Measurements from ENCODE around the gene ZNF473. TPM values are rescaled to one million over a fixed set of nuclear protein-coding genes. Genes with fewer than 3 reads are reported as not detected.
"Not testable (repeated sequence)": the region's sequence is repeated elsewhere in the genome, so short reads cannot be mapped to it uniquely, and the experiment has no call there.

The ZNF473 gene
- total RNA-seq, 1 experiment from 2014 or later, result 19.0 TPM

DNA sequence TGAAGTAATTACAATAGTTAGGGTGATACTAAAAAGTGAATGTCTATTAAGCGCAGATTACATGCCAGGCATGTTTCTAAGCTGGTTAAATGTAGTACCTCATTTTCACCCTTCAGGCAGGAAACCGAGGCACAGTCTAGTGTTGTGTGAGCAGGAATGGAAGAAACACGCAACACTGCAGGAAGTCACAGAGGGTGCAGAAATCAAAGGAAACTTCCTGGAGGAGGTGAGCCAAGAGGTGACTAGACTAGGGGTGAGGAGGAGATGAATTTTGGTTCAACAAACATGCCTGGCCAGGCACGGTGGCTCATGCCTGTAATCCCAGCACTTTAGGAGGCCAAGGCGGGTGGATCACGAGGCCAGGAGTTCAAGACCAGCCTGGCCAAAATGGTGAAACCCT is 41.8 kb downstream of the ZNF473 start:
- H3K23me2 ChIP-seq (ENCODE audit: insufficient read length, low read depth, low read length, poor library complexity, severe bottlenecking), result no peaks in the 10 kb centered on the region
- Mint-ChIP-seq H3K27me3 (ENCODE audit: low read depth) (peaks cover 3% of the 10 kb centered on the region), H3K9me3 (peaks cover 50 to 86% of the 10 kb centered on the region in 2 experiments), H3K4me1 (no peaks in the 10 kb centered on the region), H3K4me3 (no peak overlapping the region), H3K27ac (peak overlapping the region in 1 of 3 experiments; percentile 67; a peak in 1 of 7 replicates), H3K36me3 (ENCODE audit: insufficient read depth in 1 of 3, low read depth in 3 of 3) (peaks cover 2 to 10% (median 4%) of the 10 kb centered on the region in 3 experiments; a peak in 4 of 7 replicates)
- no peak overlapping the region for H3T11ph ChIP-seq (ENCODE audit: low read length)
- TF ChIP-seq, protein P1, sequence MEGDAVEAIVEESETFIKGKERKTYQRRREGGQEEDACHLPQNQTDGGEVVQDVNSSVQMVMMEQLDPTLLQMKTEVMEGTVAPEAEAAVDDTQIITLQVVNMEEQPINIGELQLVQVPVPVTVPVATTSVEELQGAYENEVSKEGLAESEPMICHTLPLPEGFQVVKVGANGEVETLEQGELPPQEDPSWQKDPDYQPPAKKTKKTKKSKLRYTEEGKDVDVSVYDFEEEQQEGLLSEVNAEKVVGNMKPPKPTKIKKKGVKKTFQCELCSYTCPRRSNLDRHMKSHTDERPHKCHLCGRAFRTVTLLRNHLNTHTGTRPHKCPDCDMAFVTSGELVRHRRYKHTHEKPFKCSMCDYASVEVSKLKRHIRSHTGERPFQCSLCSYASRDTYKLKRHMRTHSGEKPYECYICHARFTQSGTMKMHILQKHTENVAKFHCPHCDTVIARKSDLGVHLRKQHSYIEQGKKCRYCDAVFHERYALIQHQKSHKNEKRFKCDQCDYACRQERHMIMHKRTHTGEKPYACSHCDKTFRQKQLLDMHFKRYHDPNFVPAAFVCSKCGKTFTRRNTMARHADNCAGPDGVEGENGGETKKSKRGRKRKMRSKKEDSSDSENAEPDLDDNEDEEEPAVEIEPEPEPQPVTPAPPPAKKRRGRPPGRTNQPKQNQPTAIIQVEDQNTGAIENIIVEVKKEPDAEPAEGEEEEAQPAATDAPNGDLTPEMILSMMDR (conservative IDR thresholded peaks at IDR 0.05), result no peak
- H3K4me2 ChIP-seq (ENCODE audit: insufficient read depth, insufficient read length, low read length), result no peak overlapping the region
- no peak overlapping the region for H3K4ac ChIP-seq (ENCODE audit: low read depth, low read length)
- H2AFZ ChIP-seq (ENCODE audit: low read length), result no peak overlapping the region
- no peak overlapping the region for H4K8ac ChIP-seq (replicated peaks; ENCODE audit: insufficient read length, low read depth, low read length)
- H2AK5ac ChIP-seq (ENCODE audit: insufficient read length, low read length), result no peak overlapping the region
- H2BK12ac ChIP-seq (ENCODE audit: insufficient read length, low read depth, low read length), result no peak overlapping the region
- H4K20me1 ChIP-seq (ENCODE audit: control insufficient read depth, insufficient read depth, insufficient read length), result no peaks in the 10 kb centered on the region
- H3K23ac ChIP-seq (ENCODE audit: insufficient read length, low read depth, low read length), result no peak overlapping the region
- H3K9ac ChIP-seq (ENCODE audit: extremely low read depth, insufficient read length, low read length), result no peak overlapping the region
- no peak overlapping the region for H2BK15ac ChIP-seq (ENCODE audit: low read depth, low read length)
- peaks cover 46% of the 10 kb centered on the region for H3K9me3 ChIP-seq (ENCODE audit: control insufficient read depth, low read depth, low read length)
- no peak overlapping the region for H2BK120ac ChIP-seq (ENCODE audit: low read depth, low read length, poor library complexity, severe bottlenecking)
- H3K4me1 ChIP-seq (ENCODE audit: insufficient read depth, low read length), result no peaks in the 10 kb centered on the region
- no peak overlapping the region for H3K14ac ChIP-seq (ENCODE audit: insufficient read depth, low read length)
- no peak overlapping the region for H3K56ac ChIP-seq (ENCODE audit: insufficient read length, low read depth, low read length)
- no peak for DNase-seq
- H2BK20ac ChIP-seq (ENCODE audit: low read depth, low read length, poor library complexity, severe bottlenecking), result no peak overlapping the region
- H3K27me3 ChIP-seq (ENCODE audit: insufficient read depth, low read length), result no peaks in the 10 kb centered on the region
- H3K79me1 ChIP-seq (ENCODE audit: insufficient read depth, low read depth, low read length, poor library complexity, severe bottlenecking), result no peaks in the 10 kb centered on the region
- no peak overlapping the region for H3K27ac ChIP-seq (ENCODE audit: insufficient read length, low read depth, low read length)
- no CpG with 5 or more reads among the region's 6 CpGs for WGBS (ENCODE audit: extremely low coverage, insufficient read length, low lambda C conversion rate)
- no peaks in the 10 kb centered on the region for H3K79me2 ChIP-seq (ENCODE audit: insufficient read depth, low read length)
- H2BK5ac ChIP-seq (ENCODE audit: insufficient read length, low read length), result no peak overlapping the region
- no peak overlapping the region for H4K5ac ChIP-seq (ENCODE audit: insufficient read length, low read depth, low read length)
- H3K18ac ChIP-seq (ENCODE audit: insufficient read length, low read depth, low read length), result no peak overlapping the region
- no peak overlapping the region for H4K91ac ChIP-seq (ENCODE audit: insufficient read length, low read depth, low read length)

DNA sequence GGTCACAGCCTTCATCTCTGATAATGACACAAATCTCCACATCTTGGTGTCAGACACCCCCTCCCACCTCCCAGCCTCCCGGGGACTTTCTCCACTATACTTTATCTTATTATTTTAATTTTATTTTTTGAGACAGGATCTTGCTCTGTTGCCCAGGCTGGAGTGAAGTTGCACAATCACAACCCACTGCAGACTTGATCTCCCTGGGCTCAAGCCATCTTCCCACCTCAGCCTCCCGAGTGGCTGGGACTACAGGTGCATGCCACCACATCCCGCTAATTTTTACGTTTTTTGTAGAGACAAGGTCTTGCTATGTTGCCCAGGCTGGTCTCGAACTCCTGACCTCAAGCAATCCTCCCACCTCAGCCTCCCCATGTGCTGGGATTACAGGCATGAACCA is 42.6 kb downstream of the ZNF473 start:
- not testable (repeated sequence) for H2BK12ac ChIP-seq (ENCODE audit: insufficient read length, low read depth, low read length); H3K4me1 ChIP-seq (ENCODE audit: insufficient read depth, low read length)
- peaks cover 46 to 88% of the 10 kb centered on the region in 2 experiments for H3K9me3 Mint-ChIP-seq

More for the DNA sequence above, 42.6 kb downstream of the ZNF473 start:
- H3K79me2 ChIP-seq (ENCODE audit: insufficient read depth, low read length); DNase-seq; H2AFZ ChIP-seq (ENCODE audit: low read length); H3K18ac ChIP-seq (ENCODE audit: insufficient read length, low read depth, low read length); H3K4me2 ChIP-seq (ENCODE audit: insufficient read depth, insufficient read length, low read length); H2AK5ac ChIP-seq (ENCODE audit: insufficient read length, low read length); H3K27ac ChIP-seq (ENCODE audit: insufficient read length, low read depth, low read length); H4K20me1 ChIP-seq (ENCODE audit: control insufficient read depth, insufficient read depth, insufficient read length); H3K79me1 ChIP-seq (ENCODE audit: insufficient read depth, low read depth, low read length, poor library complexity, severe bottlenecking); H3K14ac ChIP-seq (ENCODE audit: insufficient read depth, low read length); H3K23ac ChIP-seq (ENCODE audit: insufficient read length, low read depth, low read length); H2BK120ac ChIP-seq (ENCODE audit: low read depth, low read length, poor library complexity, severe bottlenecking); H4K8ac ChIP-seq (replicated peaks; ENCODE audit: insufficient read length, low read depth, low read length); H3K4me1 Mint-ChIP-seq; H3K27me3 ChIP-seq (ENCODE audit: insufficient read depth, low read length); H3K4me3 Mint-ChIP-seq; H3K4ac ChIP-seq (ENCODE audit: low read depth, low read length); H3K27ac Mint-ChIP-seq; H2BK15ac ChIP-seq (ENCODE audit: low read depth, low read length); H3K56ac ChIP-seq (ENCODE audit: insufficient read length, low read depth, low read length); H3K36me3 Mint-ChIP-seq (ENCODE audit: insufficient read depth in 1 of 3, low read depth in 3 of 3); H4K5ac ChIP-seq (ENCODE audit: insufficient read length, low read depth, low read length); H3K23me2 ChIP-seq (ENCODE audit: insufficient read length, low read depth, low read length, poor library complexity, severe bottlenecking); H3K27me3 Mint-ChIP-seq (ENCODE audit: low read depth); H2BK5ac ChIP-seq (ENCODE audit: insufficient read length, low read length); H4K91ac ChIP-seq (ENCODE audit: insufficient read length, low read depth, low read length); H2BK20ac ChIP-seq (ENCODE audit: low read depth, low read length, poor library complexity, severe bottlenecking); H3K9ac ChIP-seq (ENCODE audit: extremely low read depth, insufficient read length, low read length); H3T11ph ChIP-seq (ENCODE audit: low read length): not testable (repeated sequence)
- H3K9me3 ChIP-seq (ENCODE audit: control insufficient read depth, low read depth, low read length), result peaks cover 48% of the 10 kb centered on the region
- no CpG with 5 or more reads among the region's 5 CpGs for WGBS (ENCODE audit: extremely low coverage, insufficient read length, low lambda C conversion rate)
